NCI-H1930 (cell line): ENCODE measurements around the gene SPRN.
"Not testable (repeated sequence)": the region's sequence is repeated elsewhere in the genome, so short reads cannot be mapped to it uniquely, and the experiment has no call there.

Source experiments
- DNase-seq, 2 experiments: peaks; one replicate each; lab custom pipeline; 2025; lab: John Stamatoyannopoulos, UW

The SPRN gene

GRCh38 chr10:133384071-133384470 is 40.4 kb downstream of the SPRN start:
- no peak for DNase-seq

- DNase-seq, result no peak
These were observed 40.9 kb downstream of the SPRN start for GRCh38 chr10:133383551-133383950.

GRCh38 chr10:133381036-133381435 is 43.4 kb downstream of the SPRN start:
- no peak for DNase-seq

- no peak for DNase-seq
These were observed 44.4 kb downstream of the SPRN start for GRCh38 chr10:133379801-133380666.

GRCh38 chr10:133379152-133379800 is 45.1 kb downstream of the SPRN start, which contains the start of gene PAOX:
Gene PAOX, plus strand, starts transcription at chr10:133379262. Its CDS starts 55 bp downstream, at chr10:133379317.
- peak in 1 of 2 experiments; percentile 27 for DNase-seq

GRCh38 chr10:133378251-133379096 is 46.0 kb downstream of the SPRN start:
- no peak for DNase-seq

GRCh38 chr10:133377818-133378250 is 46.6 kb downstream of the SPRN start:
- DNase-seq, result no peak

- DNase-seq, result no peak
These were observed 47.2 kb downstream of the SPRN start for GRCh38 chr10:133377025-133377817.

GRCh38 chr10:133376183-133376582 is 48.2 kb downstream of the SPRN start:
- DNase-seq, result not testable (repeated sequence)

GRCh38 chr10:133375357-133376115 is 48.9 kb downstream of the SPRN start:
- no peak for DNase-seq

GRCh38 chr10:133373174-133374090 is 51.0 kb downstream of the SPRN start, which contains the start of gene ECHS1:
Gene ECHS1, minus strand, starts transcription at chr10:133373354. Its CDS starts 21 bp downstream, at chr10:133373333.
- peak; percentile 69 to 85 for DNase-seq

- no peak for DNase-seq
These were observed 51.9 kb downstream of the SPRN start for GRCh38 chr10:133372507-133372906.
